Subcutaneous adipose tissue (tissue), 4 donors: ENCODE data around the gene SH2D5. TPM values are rescaled to one million over a fixed set of nuclear protein-coding genes. Genes with fewer than 3 reads are reported as not detected.

Experiments
- CTCF ChIP-seq: fragments of 450-650 bp; IDR thresholded peaks from one replicate; pipeline ENCODE4 v1.5.1; 2016; ENCODE audit warnings: low read depth, mild to moderate bottlenecking, control low read depth, antibody characterized with exemption, moderate library complexity
- total RNA-seq, 4 donors: library from RNA; depleted of rRNA; stranded (reverse); fragments of >200 nt; gene quantifications; one replicate each; pipeline ENCODE4 v1.1.0, GENCODE V29; 2016

Gene SH2D5
- total RNA-seq, 4 donors from 2014 or later = not detected

- TF ChIP-seq CTCF = no peak
Measured at GRCh38 chr1:20672265-20672632, 60.3 kb downstream of the SH2D5 start.

- TF ChIP-seq CTCF = no peak
Measured at GRCh38 chr1:20670936-20671335, 61.6 kb downstream of the SH2D5 start.

Other genes starting within 250 kb of the SH2D5 start
- gene CAMK2N1, start 246.5 kb downstream of the SH2D5 start, total RNA-seq = 10 to 100 TPM in 1 of 4 donors, 1 to 10 TPM in 3; 3.2 to 13.2 (median 4.2) TPM
- gene MUL1, start 224.6 kb downstream of the SH2D5 start, total RNA-seq = 10 to 100 TPM; 19.6 to 31.1 (median 23.5) TPM
- gene FAM43B, start 180.1 kb downstream of the SH2D5 start, total RNA-seq = under 1 TPM in 1 of 4 donors, not detected in 3; 0.38 TPM
- gene CDA, start 143.6 kb downstream of the SH2D5 start, total RNA-seq = 1 to 10 TPM in 2 of 4 donors, under 1 TPM in 1, not detected in 1; 0.68 to 4.9 (median 2.4) TPM
- gene PINK1, start 99.2 kb downstream of the SH2D5 start, total RNA-seq = 100 to 1,000 TPM in 3 of 4 donors, 10 to 100 TPM in 1; 73.7 to 169 (median 129) TPM
- 100 to 1,000 TPM in 2 of 4 donors, 10 to 100 TPM in 2; 80.1 to 118 (median 105) TPM for gene DDOST, start 71.3 kb downstream of the SH2D5 start, total RNA-seq
- gene KIF17, start 14.7 kb downstream of the SH2D5 start, total RNA-seq = 10 to 100 TPM in 1 of 4 donors, 1 to 10 TPM in 3; 2.0 to 12.4 (median 4.1) TPM
- 100 to 1,000 TPM; 192 to 273 (median 229) TPM for gene HP1BP3, start 54.6 kb upstream of the SH2D5 start, total RNA-seq